Measurements from ENCODE around the gene FARP1. TPM values are rescaled to one million over a fixed set of nuclear protein-coding genes. Genes with fewer than 3 reads are reported as not detected.

The FARP1 gene
- total RNA-seq, 1 experiment from 2014 or later, result not detected

DNA sequence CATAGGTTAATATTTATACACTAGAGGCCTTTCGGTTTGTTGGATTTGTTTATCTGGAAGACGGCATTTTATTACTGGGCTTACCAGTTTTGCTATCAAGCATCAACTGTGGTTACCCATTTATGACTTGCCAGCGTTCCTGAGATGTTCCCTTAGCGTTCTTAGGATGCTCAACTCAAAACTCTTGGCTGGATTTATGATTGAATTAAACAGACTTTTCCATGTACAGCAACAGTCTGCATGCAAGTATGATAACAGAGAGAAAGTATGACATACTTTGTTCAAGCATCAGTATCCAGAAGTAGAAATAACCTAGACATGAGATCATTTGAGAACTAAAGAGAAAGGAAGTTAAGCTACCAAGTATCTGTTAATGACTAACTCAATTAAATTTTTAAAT lies 64.1 kb downstream of the FARP1 start:
- Histone ChIP-seq H3K36me3 (ENCODE audit: insufficient read depth, low read length) (no peaks in the 10 kb centered on the region), H3K27me3 (ENCODE audit: low read length) (no peaks in the 10 kb centered on the region), H2AFZ (ENCODE audit: low read length) (no peak overlapping the region), H3K9ac (ENCODE audit: low read length) (no peak overlapping the region), H3K4me3 (ENCODE audit: low read length) (no peak overlapping the region), H4K20me1 (ENCODE audit: insufficient read depth, low read depth, low read length) (no peaks in the 10 kb centered on the region), H3K79me2 (ENCODE audit: low read length) (no peaks in the 10 kb centered on the region), H3K9me2 (replicated peaks; ENCODE audit: insufficient read depth, low read length) (no peaks in the 10 kb centered on the region), H3K27ac (ENCODE audit: low read length) (no peak overlapping the region), H3K4me1 (ENCODE audit: low read length) (peaks cover 4% of the 10 kb centered on the region), H3K9me3 (ENCODE audit: low read length) (no peaks in the 10 kb centered on the region), H3K4me2 (ENCODE audit: low read depth, low read length, poor library complexity, severe bottlenecking) (no peak overlapping the region)
- DNase-seq, result no peak

DNA sequence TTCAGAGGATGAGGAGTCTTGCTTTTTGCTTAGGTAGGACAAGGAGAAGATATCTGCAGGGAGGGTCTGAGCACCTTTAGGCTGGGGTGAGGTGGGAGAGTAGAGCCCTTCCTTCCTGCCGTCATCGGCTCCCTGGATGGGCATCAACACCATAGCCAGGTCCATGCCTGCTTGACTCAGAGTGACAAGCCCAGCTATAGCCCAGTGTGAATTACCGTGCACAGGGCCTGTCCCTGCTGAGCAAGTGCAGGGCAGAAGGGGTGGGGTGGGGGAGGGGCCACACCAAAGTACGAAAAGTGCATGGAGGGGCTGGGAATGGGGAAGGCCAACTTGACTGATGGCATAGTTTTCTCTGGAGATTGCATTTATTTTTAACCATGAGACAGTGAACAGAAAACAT lies 64.5 kb downstream of the FARP1 start:
- no peak for DNase-seq
- Histone ChIP-seq H3K9ac (ENCODE audit: low read length) (no peak overlapping the region), H3K4me3 (ENCODE audit: low read length) (no peak overlapping the region)

DNA sequence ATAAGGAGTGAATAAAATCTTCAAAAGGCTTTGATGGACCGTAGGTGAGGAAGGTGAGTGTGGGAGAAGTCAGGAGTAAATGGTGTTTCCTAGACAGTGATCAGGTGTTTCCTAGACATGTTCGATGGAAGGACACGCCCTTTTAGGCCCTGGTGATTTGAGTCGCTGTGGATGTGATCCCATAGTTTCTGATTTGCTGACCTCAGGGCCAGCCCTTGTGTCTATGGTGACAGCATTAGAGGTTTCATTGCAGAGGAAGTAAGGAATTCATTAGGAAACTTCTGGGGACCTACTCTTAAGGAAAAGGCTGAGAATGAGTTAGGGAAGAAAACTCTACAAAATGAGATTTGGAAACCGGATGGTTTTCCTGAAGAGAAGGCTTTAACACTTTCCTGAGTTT lies 65.7 kb downstream of the FARP1 start:
- Histone ChIP-seq H3K27ac (ENCODE audit: low read length) (no peak overlapping the region), H4K20me1 (ENCODE audit: insufficient read depth, low read depth, low read length) (no peaks in the 10 kb centered on the region), H3K9me2 (replicated peaks; ENCODE audit: insufficient read depth, low read length) (no peaks in the 10 kb centered on the region), H3K27me3 (ENCODE audit: low read length) (no peaks in the 10 kb centered on the region), H3K36me3 (ENCODE audit: insufficient read depth, low read length) (no peaks in the 10 kb centered on the region), H3K9me3 (ENCODE audit: low read length) (no peaks in the 10 kb centered on the region), H3K9ac (ENCODE audit: low read length) (no peak overlapping the region), H3K4me1 (ENCODE audit: low read length) (no peaks in the 10 kb centered on the region), H3K4me2 (ENCODE audit: low read depth, low read length, poor library complexity, severe bottlenecking) (no peak overlapping the region), H2AFZ (ENCODE audit: low read length) (no peak overlapping the region), H3K79me2 (ENCODE audit: low read length) (no peaks in the 10 kb centered on the region), H3K4me3 (ENCODE audit: low read length) (no peak overlapping the region)
- no peak for DNase-seq

More for the DNA sequence above, 64.5 kb downstream of the FARP1 start:
- Histone ChIP-seq H3K27ac (ENCODE audit: low read length) (no peak overlapping the region), H4K20me1 (ENCODE audit: insufficient read depth, low read depth, low read length) (no peaks in the 10 kb centered on the region), H3K9me2 (replicated peaks; ENCODE audit: insufficient read depth, low read length) (no peaks in the 10 kb centered on the region), H3K9me3 (ENCODE audit: low read length) (no peaks in the 10 kb centered on the region), H3K79me2 (ENCODE audit: low read length) (no peaks in the 10 kb centered on the region), H3K4me1 (ENCODE audit: low read length) (no peaks in the 10 kb centered on the region), H3K36me3 (ENCODE audit: insufficient read depth, low read length) (no peaks in the 10 kb centered on the region), H3K4me2 (ENCODE audit: low read depth, low read length, poor library complexity, severe bottlenecking) (no peak overlapping the region), H2AFZ (ENCODE audit: low read length) (no peak overlapping the region), H3K27me3 (ENCODE audit: low read length) (no peaks in the 10 kb centered on the region)

DNA sequence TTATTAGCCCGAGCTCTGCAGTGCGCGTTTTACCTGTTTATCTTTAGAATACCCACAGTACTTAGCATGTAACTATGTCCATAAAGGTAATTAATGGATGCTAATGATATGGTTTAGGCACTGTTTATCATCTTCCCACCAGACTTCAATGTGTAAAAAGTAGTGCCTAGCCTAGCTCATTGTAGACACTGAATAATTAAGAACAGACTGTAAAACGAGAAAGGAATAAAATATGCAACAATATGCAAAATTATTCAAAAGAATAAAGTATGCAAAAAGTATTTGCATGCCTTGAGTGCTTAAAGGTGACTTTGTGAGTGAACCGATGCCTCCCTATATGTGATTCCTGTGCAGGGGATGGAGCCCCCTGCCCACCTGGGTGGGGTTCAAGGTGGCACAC lies 69.9 kb downstream of the FARP1 start:
- Histone ChIP-seq H3K9me2 (replicated peaks; ENCODE audit: insufficient read depth, low read length) (no peaks in the 10 kb centered on the region), H3K79me2 (ENCODE audit: low read length) (no peaks in the 10 kb centered on the region), H2AFZ (ENCODE audit: low read length) (no peak overlapping the region), H3K4me1 (ENCODE audit: low read length) (no peaks in the 10 kb centered on the region), H3K4me3 (ENCODE audit: low read length) (no peak overlapping the region), H3K27ac (ENCODE audit: low read length) (no peak overlapping the region), H3K9me3 (ENCODE audit: low read length) (no peaks in the 10 kb centered on the region), H3K4me2 (ENCODE audit: low read depth, low read length, poor library complexity, severe bottlenecking) (no peak overlapping the region), H4K20me1 (ENCODE audit: insufficient read depth, low read depth, low read length) (no peaks in the 10 kb centered on the region), H3K9ac (ENCODE audit: low read length) (no peak overlapping the region), H3K27me3 (ENCODE audit: low read length) (no peaks in the 10 kb centered on the region), H3K36me3 (ENCODE audit: insufficient read depth, low read length) (no peaks in the 10 kb centered on the region)
- DNase-seq, result no peak

DNA sequence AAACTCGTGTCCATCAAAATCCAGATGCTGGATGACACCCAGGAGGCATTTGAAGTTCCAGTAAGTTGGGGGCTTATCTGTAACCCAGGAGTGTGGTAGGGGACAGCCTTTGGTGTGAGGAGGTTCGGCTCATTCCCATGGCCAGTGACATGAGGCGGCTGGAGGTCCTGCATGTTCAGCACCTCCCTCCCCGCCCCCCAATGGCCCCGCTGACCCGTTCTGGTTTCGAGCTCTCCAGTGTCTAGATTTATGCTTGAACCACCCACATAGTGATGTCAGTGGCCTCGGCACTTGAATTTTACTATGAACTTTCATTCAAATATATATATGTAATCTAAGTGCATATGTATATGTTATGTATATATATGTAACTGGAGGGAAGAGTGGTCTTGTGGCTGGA lies 70.5 kb downstream of the FARP1 start:
- no peaks in the 10 kb centered on the region for H3K79me2 ChIP-seq (ENCODE audit: low read length)
- DNase-seq, result no peak
- H2AFZ ChIP-seq (ENCODE audit: low read length), result no peak overlapping the region
- no peak overlapping the region for H3K4me2 ChIP-seq (ENCODE audit: low read depth, low read length, poor library complexity, severe bottlenecking)
- no peaks in the 10 kb centered on the region for H3K4me1 ChIP-seq (ENCODE audit: low read length)
- no peaks in the 10 kb centered on the region for H3K27me3 ChIP-seq (ENCODE audit: low read length)
- no peaks in the 10 kb centered on the region for H3K36me3 ChIP-seq (ENCODE audit: insufficient read depth, low read length)
- H3K4me3 ChIP-seq (ENCODE audit: low read length), result no peak overlapping the region
- H3K27ac ChIP-seq (ENCODE audit: low read length), result no peak overlapping the region
- no peaks in the 10 kb centered on the region for H3K9me3 ChIP-seq (ENCODE audit: low read length)
- H4K20me1 ChIP-seq (ENCODE audit: insufficient read depth, low read depth, low read length), result no peaks in the 10 kb centered on the region
- H3K9ac ChIP-seq (ENCODE audit: low read length), result no peak overlapping the region
- H3K9me2 ChIP-seq (replicated peaks; ENCODE audit: insufficient read depth, low read length), result no peaks in the 10 kb centered on the region

DNA sequence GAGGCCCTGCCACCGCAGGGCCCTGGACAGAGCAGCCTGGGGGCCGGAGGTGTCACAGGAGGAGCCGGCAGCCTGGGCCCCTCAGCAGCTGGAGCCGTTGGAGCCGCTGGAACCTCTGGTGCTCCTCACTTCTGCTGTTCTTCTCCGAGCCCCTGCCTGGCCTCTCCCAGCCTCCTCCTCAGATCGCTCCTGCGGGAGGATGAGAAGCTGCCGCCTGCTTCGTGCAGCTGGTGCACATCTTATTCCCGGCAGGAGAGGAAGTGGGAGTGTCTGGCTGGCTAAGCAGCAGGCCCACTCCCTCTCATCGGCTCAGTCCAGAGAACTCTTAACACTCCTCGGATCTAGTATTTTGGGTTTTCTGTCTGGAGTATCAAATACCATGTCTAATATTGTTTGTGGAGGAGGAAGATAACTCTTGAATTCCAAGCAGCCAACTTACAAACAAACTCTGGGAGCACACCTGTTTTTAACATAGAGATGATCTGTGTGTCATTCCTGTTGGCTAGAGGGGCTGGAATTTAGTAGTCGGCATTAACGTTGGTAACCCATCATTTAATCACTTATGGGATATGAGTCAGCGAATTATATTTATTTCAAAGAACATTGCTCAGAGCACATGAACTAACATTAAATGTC lies 71.2 kb downstream of the FARP1 start:
- no peaks in the 10 kb centered on the region for H3K36me3 ChIP-seq (ENCODE audit: insufficient read depth, low read length)
- no peak overlapping the region for H3K27ac ChIP-seq (ENCODE audit: low read length)
- no peak overlapping the region for H3K9ac ChIP-seq (ENCODE audit: low read length)
- H3K4me3 ChIP-seq (ENCODE audit: low read length), result no peak overlapping the region
- no peaks in the 10 kb centered on the region for H3K9me2 ChIP-seq (replicated peaks; ENCODE audit: insufficient read depth, low read length)
- no peak overlapping the region for H2AFZ ChIP-seq (ENCODE audit: low read length)
- no peaks in the 10 kb centered on the region for H3K27me3 ChIP-seq (ENCODE audit: low read length)
- no peak for DNase-seq
- no peaks in the 10 kb centered on the region for H4K20me1 ChIP-seq (ENCODE audit: insufficient read depth, low read depth, low read length)
- H3K4me1 ChIP-seq (ENCODE audit: low read length), result no peaks in the 10 kb centered on the region
- no peaks in the 10 kb centered on the region for H3K9me3 ChIP-seq (ENCODE audit: low read length)
- H3K79me2 ChIP-seq (ENCODE audit: low read length), result no peaks in the 10 kb centered on the region
- no peak overlapping the region for H3K4me2 ChIP-seq (ENCODE audit: low read depth, low read length, poor library complexity, severe bottlenecking)

DNA sequence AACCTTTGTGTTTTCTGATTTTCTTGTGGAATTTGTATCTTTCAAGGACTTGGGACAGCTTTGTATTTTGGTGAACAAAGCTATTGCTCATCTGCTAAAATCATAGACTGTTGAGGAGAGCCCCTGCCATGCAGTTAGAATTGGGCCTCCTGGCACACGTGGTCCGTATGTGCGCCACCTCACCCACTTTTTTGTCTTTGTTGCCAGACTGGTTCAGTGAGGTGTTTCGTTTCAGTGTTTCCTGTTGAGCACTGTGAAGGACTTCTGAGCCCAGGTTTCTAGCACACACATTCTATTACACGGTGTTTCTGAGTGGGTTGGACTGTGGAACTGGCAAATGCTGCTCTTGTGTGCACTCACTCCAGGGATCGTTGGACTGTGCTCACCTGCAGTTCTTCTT lies 71.8 kb downstream of the FARP1 start:
- no peaks in the 10 kb centered on the region for H3K79me2 ChIP-seq (ENCODE audit: low read length)
- no peaks in the 10 kb centered on the region for H3K4me1 ChIP-seq (ENCODE audit: low read length)
- no peaks in the 10 kb centered on the region for H3K36me3 ChIP-seq (ENCODE audit: insufficient read depth, low read length)
- H3K9ac ChIP-seq (ENCODE audit: low read length), result no peak overlapping the region
- H3K27ac ChIP-seq (ENCODE audit: low read length), result no peak overlapping the region
- DNase-seq, result no peak
- no peaks in the 10 kb centered on the region for H3K9me2 ChIP-seq (replicated peaks; ENCODE audit: insufficient read depth, low read length)
- H3K4me2 ChIP-seq (ENCODE audit: low read depth, low read length, poor library complexity, severe bottlenecking), result no peak overlapping the region
- H3K9me3 ChIP-seq (ENCODE audit: low read length), result no peaks in the 10 kb centered on the region
- no peaks in the 10 kb centered on the region for H3K27me3 ChIP-seq (ENCODE audit: low read length)
- no peaks in the 10 kb centered on the region for H4K20me1 ChIP-seq (ENCODE audit: insufficient read depth, low read depth, low read length)
- no peak overlapping the region for H2AFZ ChIP-seq (ENCODE audit: low read length)
- H3K4me3 ChIP-seq (ENCODE audit: low read length), result no peak overlapping the region

DNA sequence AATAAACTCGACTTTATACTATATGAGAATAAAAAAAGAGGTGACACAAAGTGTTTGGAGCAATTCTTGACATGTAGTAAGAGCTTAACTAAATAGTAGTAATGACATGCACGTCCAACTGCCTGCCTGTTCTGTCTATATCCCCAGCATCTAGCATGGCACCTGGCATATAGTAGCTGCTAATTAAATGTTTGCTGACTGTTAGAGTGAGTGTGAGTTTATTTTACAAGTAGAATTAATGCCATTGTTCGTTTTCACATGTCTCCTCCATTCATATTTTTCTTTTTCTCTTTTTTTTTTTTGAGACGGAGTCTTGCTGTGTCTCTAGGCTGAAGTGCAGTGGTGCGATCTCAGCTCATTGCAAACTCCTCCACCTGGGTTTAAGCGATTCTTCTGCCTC lies 72.6 kb downstream of the FARP1 start:
- Histone ChIP-seq H3K4me1 (ENCODE audit: low read length) (no peaks in the 10 kb centered on the region), H2AFZ (ENCODE audit: low read length) (no peak overlapping the region), H3K79me2 (ENCODE audit: low read length) (no peaks in the 10 kb centered on the region), H3K36me3 (ENCODE audit: insufficient read depth, low read length) (no peaks in the 10 kb centered on the region), H3K4me2 (ENCODE audit: low read depth, low read length, poor library complexity, severe bottlenecking) (no peak overlapping the region), H4K20me1 (ENCODE audit: insufficient read depth, low read depth, low read length) (no peaks in the 10 kb centered on the region), H3K27ac (ENCODE audit: low read length) (no peak overlapping the region), H3K9me2 (replicated peaks; ENCODE audit: insufficient read depth, low read length) (no peaks in the 10 kb centered on the region), H3K27me3 (ENCODE audit: low read length) (no peaks in the 10 kb centered on the region), H3K9ac (ENCODE audit: low read length) (no peak overlapping the region), H3K9me3 (ENCODE audit: low read length) (no peaks in the 10 kb centered on the region), H3K4me3 (ENCODE audit: low read length) (no peak overlapping the region)
- DNase-seq, result no peak

DNA sequence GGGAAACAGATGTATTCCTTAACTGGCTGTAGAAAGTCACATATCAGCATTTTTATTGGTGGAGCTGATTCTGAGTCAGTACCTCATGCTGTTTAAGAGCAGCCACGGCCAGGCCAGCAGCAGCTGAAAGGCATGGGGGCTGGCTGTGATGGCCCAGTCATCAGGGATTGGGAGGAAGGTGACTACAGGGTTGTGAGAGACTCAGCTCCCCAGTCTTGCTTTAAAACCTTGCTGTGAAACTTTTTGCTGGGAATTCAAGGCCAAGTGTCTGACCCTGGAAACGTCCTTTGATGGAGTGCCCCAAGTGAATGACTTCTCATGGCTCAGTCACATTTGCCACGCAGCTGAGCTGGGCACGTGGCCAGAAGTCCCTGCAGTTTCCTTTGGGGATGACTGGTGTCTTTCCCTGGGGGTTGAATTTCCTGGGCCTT lies 73.3 kb downstream of the FARP1 start:
- H4K20me1 ChIP-seq (ENCODE audit: insufficient read depth, low read depth, low read length), result no peaks in the 10 kb centered on the region
- no peaks in the 10 kb centered on the region for H3K9me2 ChIP-seq (replicated peaks; ENCODE audit: insufficient read depth, low read length)
- H3K27me3 ChIP-seq (ENCODE audit: low read length), result no peaks in the 10 kb centered on the region
- DNase-seq, result no peak
- no peaks in the 10 kb centered on the region for H3K79me2 ChIP-seq (ENCODE audit: low read length)
- H3K4me2 ChIP-seq (ENCODE audit: low read depth, low read length, poor library complexity, severe bottlenecking), result no peak overlapping the region
- H3K4me1 ChIP-seq (ENCODE audit: low read length), result no peaks in the 10 kb centered on the region
- no peak overlapping the region for H2AFZ ChIP-seq (ENCODE audit: low read length)
- H3K9ac ChIP-seq (ENCODE audit: low read length), result no peak overlapping the region
- no peak overlapping the region for H3K4me3 ChIP-seq (ENCODE audit: low read length)
- no peaks in the 10 kb centered on the region for H3K36me3 ChIP-seq (ENCODE audit: insufficient read depth, low read length)
- no peaks in the 10 kb centered on the region for H3K9me3 ChIP-seq (ENCODE audit: low read length)
- H3K27ac ChIP-seq (ENCODE audit: low read length), result no peak overlapping the region
